K562 (cell line): ENCODE measurements around the gene ASCC2. TPM values are rescaled to one million over a fixed set of nuclear protein-coding genes. Genes with fewer than 3 reads are reported as not detected.

ENCODE experiments used
- ATAC-seq: fragments of 200-7000 bp; cut with Tn5 transposase; 3 replicates; pipeline ENCODE4 v1.9.1; 2020; ENCODE audit warnings: moderate library complexity
- BruUV-seq: library from RNA; stranded (reverse); fragments of 400-500 nt; replicated peaks from 2 replicates; lab custom pipeline; 2021; lab: Mats Ljungman, UMichigan
- CTCF ChIA-PET: fragments of 300-600 bp; formaldehyde crosslinking; extraction: SDS; loops from one replicate; lab custom pipeline; 2021; ENCODE audit warnings: low intra/inter-chr PET ratio; lab: Yijun Ruan, JAX
- POLR2A ChIA-PET: fragments of 300-600, 350-650 bp; sonication (Branson Sonifier 250); formaldehyde crosslinking; extraction: SDS; loops from one replicate; lab custom pipeline; 2021; ENCODE audit warnings: antibody characterized with exemption, inconsistent platforms; lab: Yijun Ruan, JAX
- DNase-seq, 4 experiments: peaks; one replicate each; pipeline versions ENCODE4 v3.0.0 to v3.0.0-alpha.2; 2011 to 2018; ENCODE audit warnings: low spot score in 3 of 4, mixed read lengths in 3 of 4; ENCODE audit errors: extremely low read depth in 1 of 4
- FAIRE-seq: peaks from 2 replicates; lab custom pipeline; 2011; peaks lifted over from hg19 to GRCh38; lab: Jason Lieb, UNC
- H2AFZ ChIP-seq: 2 replicates; pipeline ENCODE4 v1.6.0; 2011; ENCODE audit warnings: low read depth, low read length, control low read depth, inconsistent platforms
- H3K27ac ChIP-seq: fragments of 200-600 bp; 3 replicates; pipeline ENCODE4 v1.8.0; 2011; ENCODE audit warnings: low read depth, mild to moderate bottlenecking, control low read depth, inconsistent platforms, low read length, moderate library complexity, mixed read lengths; ENCODE audit errors: extremely low read depth
- H3K27me3 ChIP-seq, 2 experiments: fragments of 300-600 bp in 1 of 2; 2 replicates in 1 of 2; 3 replicates in 1 of 2; pipeline versions ENCODE4 v1.6.0 to v1.8.0; 2011; ENCODE audit warnings: inconsistent platforms in 2 of 2, low read length in 2 of 2, mild to moderate bottlenecking in 1 of 2, mixed read lengths in 1 of 2, moderate library complexity in 1 of 2; ENCODE audit not compliant: control insufficient read depth in 2 of 2, insufficient read depth in 2 of 2
- H3K36me3 ChIP-seq: fragments of 300-600 bp; 3 replicates; pipeline ENCODE4 v1.8.0; 2011; ENCODE audit warnings: mild to moderate bottlenecking, low read length, inconsistent platforms; ENCODE audit not compliant: control insufficient read depth, insufficient read depth
- H3K4me1 ChIP-seq, 2 experiments: fragments of 200-600 bp in 1 of 2; replicated peaks in 1 of 2; 2 replicates in 1 of 2; 3 replicates in 1 of 2; pipeline versions ENCODE4 v1.5.1 to v1.8.0; 2011; ENCODE audit warnings: inconsistent platforms in 2 of 2, low read length in 2 of 2, mild to moderate bottlenecking in 1 of 2, mixed read lengths in 1 of 2, moderate library complexity in 1 of 2; ENCODE audit not compliant: control insufficient read depth in 2 of 2, insufficient read depth in 2 of 2
- H3K4me2 ChIP-seq: 2 replicates; pipeline ENCODE4 v1.6.1; 2011; ENCODE audit warnings: low read length, control low read depth, inconsistent platforms, mixed read lengths; ENCODE audit not compliant: insufficient read depth
- H3K4me3 ChIP-seq: fragments of 200-600 bp; sonication (generic), shearing (Covaris generic); 2 replicates; pipeline ENCODE4 v1.5.1; 2016; ENCODE audit warnings: control low read depth, inconsistent platforms
- H3K79me2 ChIP-seq: fragments of 200-600 bp; 3 replicates; pipeline ENCODE4 v1.8.0; 2011; ENCODE audit warnings: low read length, inconsistent platforms; ENCODE audit not compliant: control insufficient read depth, insufficient read depth
- H3K9ac ChIP-seq, 2 experiments: 2 replicates each; pipeline versions ENCODE4 v1.6.0 to v1.6.1; 2011; ENCODE audit warnings: low read depth in 2 of 2, low read length in 2 of 2, control low read depth in 1 of 2, inconsistent platforms in 1 of 2, mild to moderate bottlenecking in 1 of 2, mixed read lengths in 1 of 2; ENCODE audit not compliant: insufficient read depth in 1 of 2
- H3K9me1 ChIP-seq: one replicate; pipeline ENCODE4 v1.6.0; 2011; ENCODE audit warnings: inconsistent platforms, mild to moderate bottlenecking, low read length, moderate library complexity; ENCODE audit not compliant: control insufficient read depth, insufficient read depth
- H3K9me3 ChIP-seq: replicated peaks from 2 replicates; pipeline ENCODE4 v1.5.1; 2011; ENCODE audit warnings: low read depth, low read length, inconsistent platforms; ENCODE audit not compliant: control insufficient read depth, insufficient read depth
- H4K20me1 ChIP-seq: replicated peaks from 2 replicates; pipeline ENCODE4 v1.6.1; 2011; ENCODE audit warnings: low read length, inconsistent platforms, mixed read lengths; ENCODE audit not compliant: control insufficient read depth, insufficient read depth
- KDM2B ChIP-seq: fragments of 250-450 bp; sonication (Bioruptor Pico); IDR thresholded peaks from 2 replicates; pipeline ENCODE4 v1.8.0; 2021; ENCODE audit warnings: mild to moderate bottlenecking, moderate library complexity
- TAF15 ChIP-seq: fragments of 200-400 bp; formaldehyde crosslinking; IDR thresholded peaks from 2 replicates; pipeline ENCODE4 v1.6.1; 2017; ENCODE audit warnings: mild to moderate bottlenecking, low read depth, low read length, moderate library complexity
- ZFP36 ChIP-seq: fragments of 150-350 bp; IDR thresholded peaks from 2 replicates; pipeline ENCODE4 v1.6.1; 2018; ENCODE audit warnings: low read length, low read depth; ENCODE audit not compliant: partially characterized antibody
- ZNF239 ChIP-seq: fragments of 250-450 bp; sonication (Bioruptor Pico); IDR thresholded peaks from 2 replicates; pipeline ENCODE4 v1.4.0; 2020; ENCODE audit warnings: mild to moderate bottlenecking
- WGBS: fragments of 100-300 bp; shearing (Covaris generic); methylation state at CpG from one replicate; pipeline ENCODE4 v1.1.6; 2016; ENCODE audit warnings: low coverage, mixed read lengths; ENCODE audit not compliant: insufficient coverage; ENCODE audit errors: missing lambda C conversion rate; 5-methylcytosine and 5-hydroxymethylcytosine counted together
- in situ Hi-C: fragments of 300-500 bp; cut with MboI; formaldehyde crosslinking; loops from 4 replicates; pipeline ENCODE4 v1.15.0; 2018; ENCODE audit warnings: inconsistent platforms, mixed read lengths
- intact Hi-C: fragments of 100-400 bp; cut with micrococcal nuclease; formaldehyde crosslinking; loops from 2 replicates; pipeline ENCODE4 v1.14.2; 2022
- polyA plus RNA-seq, 8 experiments: library from polyadenylated mRNA; depleted of rRNA in 4 of 8; stranded (reverse) in 5 of 8; unstranded in 3 of 8; fragments of >200 nt; fragmentation: Nextera tagmentation in 2 of 8; fragmentation: Illumina TruSeq in 1 of 8; extraction: Ambion mirVana in 2 of 8; extraction: Trizol in 1 of 8; gene quantifications; 2 replicates each; pipeline versions ENCODE4 v1.2.1 to v1.2.3, GENCODE V29; 2011 to 2014; ENCODE audit warnings: inconsistent platforms in 1 of 8, missing spikeins in 1 of 8
- total RNA-seq, 7 experiments: library from RNA; depleted of rRNA in 6 of 7; stranded (reverse); fragments of >200 nt in 6 of 7; fragmentation: Illumina TruSeq in 2 of 7; extraction: Trizol in 2 of 7; gene quantifications; 2 replicates each; pipeline versions ENCODE4 v1.2.1 to v1.2.3, GENCODE V29; 2011 to 2021; ENCODE audit warnings: low replicate concordance in 1 of 7

ASCC2 gene
- total and polyA plus RNA-seq, 9 of the 15 experiments (the other 6 are each of a cell fraction or from before 2014, with no cell fraction given) = 4.0 to 46.7 (median 26.8) TPM

GRCh38 chr22:29798318-29798717, 39.8 kb downstream of the ASCC2 start:
- intact Hi-C loops (no loop called here), in situ Hi-C loops (no loop called here)
- FAIRE-seq (peak; percentile 19), DNase-seq (peak in 1 of 4 experiments; percentile 20), ATAC-seq (peak; percentile 58)
- H3K36me3 ChIP-seq = peaks cover 49% of the 10 kb centered on the region
- no peak overlapping the region for H2AFZ ChIP-seq
- H3K9me1 ChIP-seq = no peaks in the 10 kb centered on the region
- no TSS peak for BruUV-seq
- H3K4me1 ChIP-seq = peaks cover 20 to 29% of the 10 kb centered on the region in 2 experiments
- H3K27ac ChIP-seq = peak overlapping the region; percentile 73; the same call in 2 of the 3 replicates
- no peak overlapping the region for H3K9ac ChIP-seq
- no peaks in the 10 kb centered on the region for H3K9me3 ChIP-seq
- H3K4me2 ChIP-seq = no peak overlapping the region; the same call in 1 of the 2 replicates
- H3K79me2 ChIP-seq = no peaks in the 10 kb centered on the region
- ChIA-PET CTCF (no interaction called here), POLR2A (no interaction called here)
- H3K27me3 ChIP-seq = no peaks in the 10 kb centered on the region
- 14% methylated on average over 6 of the region's 6 CpGs for WGBS
- no peak overlapping the region for H3K4me3 ChIP-seq
- no peaks in the 10 kb centered on the region for H4K20me1 ChIP-seq
- TF ChIP-seq KDM2B (CRISPR knock-in tag) = no peak
- TF ChIP-seq, all 486 proteins: peak for 0

- no peak for DNase-seq
- in situ Hi-C loops (no loop called here), intact Hi-C loops (no loop called here)
- H4K20me1 ChIP-seq = no peaks in the 10 kb centered on the region
- CTCF ChIA-PET = no interaction called here
- no peak overlapping the region for H2AFZ ChIP-seq
- H3K4me3 ChIP-seq = no peak overlapping the region
- H3K4me2 ChIP-seq = no peak overlapping the region
- BruUV-seq = no TSS peak
- H3K27ac ChIP-seq = no peak overlapping the region
- TF ChIP-seq TAF15 (no peak), ZNF239 (peak; percentile 61), ZFP36 (peak; percentile 19)
- H3K9ac ChIP-seq = no peak overlapping the region
- no peak for FAIRE-seq
- H3K9me1 ChIP-seq = no peaks in the 10 kb centered on the region
- no peaks in the 10 kb centered on the region for H3K27me3 ChIP-seq
- no peak for ATAC-seq
- peaks cover 57% of the 10 kb centered on the region for H3K36me3 ChIP-seq
- peaks cover 20 to 29% of the 10 kb centered on the region in 2 experiments for H3K4me1 ChIP-seq
- 93% methylated on average over 3 of the region's 3 CpGs for WGBS
- H3K9me3 ChIP-seq = no peaks in the 10 kb centered on the region
- POLR2A ChIA-PET = interaction anchor here (1.2 kb wide), 1 partner anchor 8 kb away, joined by 5 read pairs; no protein-coding TSS in a partner anchor
- no peaks in the 10 kb centered on the region for H3K79me2 ChIP-seq
Measured at GRCh38 chr22:29797351-29797750, 40.7 kb downstream of the ASCC2 start.
